HEK293T (cell line): Measurements from ENCODE around the gene SYNE1.

Source experiments
- BHLHE40 ChIP-seq: fragments of 450-650 bp; IDR thresholded peaks from 2 replicates; pipeline ENCODE4 v1.6.1; 2016; ENCODE audit warnings: mild to moderate bottlenecking, moderate library complexity, borderline replicate concordance
- CTBP1 ChIP-seq: fragments of 450-650 bp; IDR thresholded peaks from 2 replicates; pipeline ENCODE4 v1.6.1; 2016; ENCODE audit warnings: borderline replicate concordance
- ELF4 ChIP-seq: fragments of 450-650 bp; IDR thresholded peaks from 2 replicates; pipeline ENCODE4 v1.6.1; 2017; ENCODE audit warnings: antibody characterized with exemption
- FOXA1 ChIP-seq: fragments of 450-650 bp; IDR thresholded peaks from 2 replicates; pipeline ENCODE4 v1.6.1; 2016; ENCODE audit warnings: mild to moderate bottlenecking
- HDGF ChIP-seq: fragments of 450-650 bp; IDR thresholded peaks from 2 replicates; pipeline ENCODE4 v1.6.1; 2017; ENCODE audit warnings: antibody characterized with exemption, borderline replicate concordance
- SP1 ChIP-seq: fragments of 450-650 bp; IDR thresholded peaks from 2 replicates; pipeline ENCODE4 v1.6.1; 2017
- TARDBP ChIP-seq: fragments of 450-650 bp; IDR thresholded peaks from 2 replicates; pipeline ENCODE4 v1.6.1; 2016
- ZNF384 ChIP-seq: fragments of 450-650 bp; IDR thresholded peaks from 2 replicates; pipeline ENCODE4 v1.6.1; 2016
- TF ChIP-seq, protein P1 (sequence below): fragments of 450-650 bp; IDR thresholded peaks from 2 replicates; pipeline ENCODE4 v1.6.1; 2016

DNA sequence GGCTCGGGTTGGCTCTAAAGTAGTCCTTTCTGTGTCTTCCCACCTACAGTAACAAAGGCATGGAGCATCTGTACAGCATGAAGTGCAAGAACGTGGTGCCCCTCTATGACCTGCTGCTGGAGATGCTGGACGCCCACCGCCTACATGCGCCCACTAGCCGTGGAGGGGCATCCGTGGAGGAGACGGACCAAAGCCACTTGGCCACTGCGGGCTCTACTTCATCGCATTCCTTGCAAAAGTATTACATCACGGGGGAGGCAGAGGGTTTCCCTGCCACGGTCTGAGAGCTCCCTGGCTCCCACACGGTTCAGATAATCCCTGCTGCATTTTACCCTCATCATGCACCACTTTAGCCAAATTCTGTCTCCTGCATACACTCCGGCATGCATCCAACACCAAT, 538.5 kb downstream of the SYNE1 start:
- TF ChIP-seq TARDBP, result no peak
- TF ChIP-seq ELF4, result no peak
- no peak for TF ChIP-seq BHLHE40
- TF ChIP-seq CTBP1, result no peak
- TF ChIP-seq SP1, result no peak
- TF ChIP-seq ZNF384, result no peak
- TF ChIP-seq, protein P1, sequence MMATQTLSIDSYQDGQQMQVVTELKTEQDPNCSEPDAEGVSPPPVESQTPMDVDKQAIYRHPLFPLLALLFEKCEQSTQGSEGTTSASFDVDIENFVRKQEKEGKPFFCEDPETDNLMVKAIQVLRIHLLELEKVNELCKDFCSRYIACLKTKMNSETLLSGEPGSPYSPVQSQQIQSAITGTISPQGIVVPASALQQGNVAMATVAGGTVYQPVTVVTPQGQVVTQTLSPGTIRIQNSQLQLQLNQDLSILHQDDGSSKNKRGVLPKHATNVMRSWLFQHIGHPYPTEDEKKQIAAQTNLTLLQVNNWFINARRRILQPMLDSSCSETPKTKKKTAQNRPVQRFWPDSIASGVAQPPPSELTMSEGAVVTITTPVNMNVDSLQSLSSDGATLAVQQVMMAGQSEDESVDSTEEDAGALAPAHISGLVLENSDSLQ, result no peak
- TF ChIP-seq HDGF, result no peak
- TF ChIP-seq FOXA1, result no peak
